ENCODE measurements around the gene PRH2.

PRH2 gene

DNA sequence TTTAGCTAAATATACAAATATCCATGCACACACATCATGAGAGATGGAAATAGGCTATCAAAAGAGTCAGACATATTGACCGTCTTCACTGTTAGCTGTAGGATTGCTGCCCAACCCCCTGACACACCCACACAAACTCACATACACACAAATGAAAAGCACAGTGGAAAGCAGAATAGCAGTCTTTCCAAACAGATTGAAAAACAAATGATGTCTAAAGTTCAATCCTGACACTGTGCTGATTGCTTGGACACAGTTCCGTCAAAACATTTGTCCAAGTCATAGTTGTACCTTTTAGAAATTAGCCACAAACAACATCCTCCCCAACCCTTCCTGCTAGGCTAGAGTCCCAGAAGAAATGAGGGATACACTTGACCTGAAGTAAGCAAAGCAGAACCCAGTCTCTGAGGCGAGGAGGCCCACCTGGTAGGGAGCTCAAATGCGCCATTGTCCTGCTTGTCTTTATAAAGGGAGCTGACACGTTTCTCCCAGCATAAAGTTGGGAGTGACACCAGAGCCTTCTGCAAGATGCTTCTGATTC, at the start of gene PRH2:
Gene PRH2 (plus strand): TSS at position 491 of the 541 bp plus-strand sequence. CDS start 38 bp downstream, at position 529.
- DNase-seq, result no peak

DNA sequence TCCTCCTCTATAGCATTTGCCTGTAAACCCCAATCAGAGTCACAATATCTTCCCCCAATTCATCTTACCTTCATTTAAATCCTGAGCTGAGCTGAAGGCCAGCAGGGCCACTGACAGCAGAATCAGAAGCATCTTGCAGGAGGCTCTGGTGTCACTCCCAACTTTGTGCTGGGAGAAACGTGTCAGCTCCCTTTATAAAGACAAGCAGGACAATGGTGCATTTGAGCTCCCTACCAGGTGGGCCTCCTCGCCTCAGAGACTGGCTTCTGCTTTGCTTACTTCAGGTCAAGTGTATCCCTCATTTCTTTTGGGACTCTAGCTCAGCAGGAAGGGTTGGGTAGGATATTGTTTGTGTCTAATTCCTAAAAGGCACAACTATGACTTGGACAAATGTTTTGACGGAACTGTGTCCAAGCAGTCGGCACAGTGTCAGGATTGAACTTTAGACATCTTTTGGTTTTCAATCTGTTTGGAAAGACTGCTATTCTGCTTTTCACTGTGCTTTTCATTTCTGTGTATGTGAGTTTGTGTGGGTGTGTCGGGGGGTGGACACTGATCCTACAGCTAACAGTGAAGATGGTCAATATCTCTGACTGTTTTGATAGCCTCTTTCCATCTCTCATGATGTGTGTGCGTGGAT, 44.8 kb upstream of the PRH2 start, which contains the start of gene PRH1:
Gene PRH1 (minus strand): TSS at position 170 of the 640 bp plus-strand sequence. CDS start 38 bp downstream, at position 132.
- no peak for DNase-seq

DNA sequence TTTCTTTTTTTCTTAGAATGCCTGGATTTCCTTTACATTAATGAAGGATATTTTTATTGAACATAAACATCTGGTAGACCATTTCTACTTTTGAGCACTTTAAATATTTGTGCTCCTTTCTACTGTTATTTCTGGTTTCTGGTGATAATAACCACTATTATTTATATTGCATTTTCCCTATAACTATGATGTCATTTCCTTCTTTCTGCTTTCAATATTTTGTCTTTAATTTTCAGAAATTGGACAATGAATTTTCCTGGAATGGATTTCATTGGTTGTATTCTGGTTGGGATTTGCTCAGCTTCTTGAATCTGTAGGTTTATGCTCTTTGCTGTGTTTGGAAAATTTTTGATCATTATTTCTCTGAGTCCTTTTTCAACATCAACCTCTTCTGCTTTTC, 39.8 kb upstream of the PRH2 start:
- no peak for DNase-seq

DNA sequence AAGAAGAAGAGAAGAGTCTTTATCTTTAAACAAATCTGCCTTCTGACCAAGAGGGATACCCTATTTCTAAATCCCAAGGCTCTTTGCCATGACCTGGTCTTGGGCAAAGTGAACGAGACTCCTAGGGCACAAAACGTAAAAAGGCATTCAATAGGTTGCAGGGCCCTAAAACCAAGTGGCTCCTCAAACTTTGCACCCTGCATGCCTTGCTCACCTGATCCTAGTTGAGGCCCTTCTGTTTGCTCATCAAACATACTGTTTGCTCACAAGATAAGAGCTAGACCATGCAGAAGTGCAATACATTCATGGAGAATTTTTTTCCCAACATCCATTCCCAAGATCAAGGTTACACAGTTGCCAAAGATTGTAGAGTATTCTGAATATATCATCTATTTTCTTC, 37.1 kb upstream of the PRH2 start:
- DNase-seq, result no peak

DNA sequence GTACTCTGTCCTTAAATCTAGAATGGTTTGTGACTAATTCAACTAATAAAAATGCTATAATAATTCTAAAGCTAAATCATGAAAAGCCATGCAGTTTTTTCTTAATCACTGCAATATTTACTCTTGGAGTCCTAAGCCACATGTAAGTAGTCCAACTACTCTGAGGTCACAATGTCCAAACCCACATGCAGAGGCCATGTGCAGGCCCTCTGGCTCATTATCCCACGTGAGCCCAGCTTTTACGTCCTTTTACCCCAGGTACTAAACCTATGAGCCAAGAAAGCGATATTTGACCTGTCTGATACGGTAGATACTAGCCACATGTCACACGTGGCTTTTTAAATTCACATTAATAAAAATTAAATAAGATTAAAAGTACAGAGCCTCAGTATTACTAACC, 32.2 kb upstream of the PRH2 start:
- DNase-seq, result no peak

DNA sequence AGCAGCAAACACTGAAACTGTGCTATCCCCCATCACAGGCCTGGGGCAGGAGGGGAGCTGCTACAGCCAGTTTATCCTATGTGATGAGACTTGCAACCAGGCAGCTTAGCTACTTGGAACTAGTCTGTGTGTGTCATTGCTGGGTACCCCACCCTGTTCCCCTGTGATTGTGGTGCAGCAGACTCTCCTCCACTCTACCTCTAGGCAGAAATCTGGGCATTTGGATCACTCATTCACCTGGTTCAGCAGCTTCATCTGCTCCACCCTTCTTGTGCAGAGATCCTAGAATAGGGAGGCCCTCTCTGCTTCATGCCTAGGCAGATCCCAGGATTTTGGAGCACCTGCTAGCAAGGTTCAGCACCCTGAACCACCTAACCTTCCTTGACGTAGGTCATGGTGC, 28.5 kb upstream of the PRH2 start:
- no peak for DNase-seq

DNA sequence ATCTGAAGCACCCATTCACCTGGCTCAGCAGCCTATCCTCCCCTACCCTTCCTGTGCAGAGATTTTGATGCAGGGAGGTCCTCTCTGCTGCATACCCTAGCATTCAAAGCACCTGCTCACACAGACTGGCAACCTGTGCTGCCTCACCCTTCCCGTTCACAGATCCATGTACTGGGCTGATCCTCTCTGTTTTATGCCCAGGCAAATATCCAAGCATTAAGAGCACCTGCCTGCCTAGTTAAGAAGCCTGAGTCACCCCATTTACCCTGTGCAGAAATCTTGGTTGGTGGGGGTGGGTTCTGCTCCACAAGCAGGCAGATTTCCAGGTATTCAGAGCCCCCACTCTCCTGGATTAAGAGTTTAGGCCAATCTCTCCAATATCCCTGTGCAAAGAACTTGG, 28.1 kb upstream of the PRH2 start:
- DNase-seq, result no peak

DNA sequence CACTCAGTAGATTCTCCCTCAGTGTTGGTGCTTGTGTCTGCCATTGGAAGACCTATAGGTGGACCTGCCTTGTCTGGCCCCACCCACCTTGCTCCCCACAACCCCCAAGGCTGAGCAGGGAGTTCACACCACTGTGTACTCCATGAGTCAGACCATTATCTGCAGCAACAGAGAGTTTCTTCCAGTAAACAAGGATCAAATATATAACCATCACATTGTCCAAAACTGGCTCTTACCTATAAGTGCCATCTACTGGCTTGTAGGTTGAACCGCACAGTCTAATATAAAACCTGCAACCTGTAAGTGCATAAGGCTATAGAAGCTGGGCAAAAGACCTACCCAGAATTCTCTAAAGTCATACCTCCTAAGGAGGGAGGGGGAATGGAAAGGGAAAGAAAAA, 27.6 kb upstream of the PRH2 start:
- DNase-seq, result no peak

DNA sequence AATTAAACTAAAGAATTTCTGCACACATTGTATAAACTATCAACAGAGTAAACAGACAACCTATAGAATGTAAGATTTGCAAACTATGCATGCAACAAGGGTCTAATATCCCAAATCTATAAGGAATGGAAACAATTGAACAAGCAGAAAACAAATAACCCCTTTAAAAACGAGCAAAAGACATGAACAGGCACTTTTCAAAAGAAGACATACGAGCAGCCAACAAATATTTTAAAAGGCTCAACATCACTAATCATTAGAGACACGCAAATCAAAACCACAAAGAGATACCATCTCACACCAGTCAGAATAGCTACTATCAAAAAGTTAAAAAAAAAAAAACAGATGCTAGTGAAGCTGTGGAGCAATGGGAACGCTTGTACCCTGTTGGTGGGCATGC, 24.4 kb upstream of the PRH2 start:
- no peak for DNase-seq

DNA sequence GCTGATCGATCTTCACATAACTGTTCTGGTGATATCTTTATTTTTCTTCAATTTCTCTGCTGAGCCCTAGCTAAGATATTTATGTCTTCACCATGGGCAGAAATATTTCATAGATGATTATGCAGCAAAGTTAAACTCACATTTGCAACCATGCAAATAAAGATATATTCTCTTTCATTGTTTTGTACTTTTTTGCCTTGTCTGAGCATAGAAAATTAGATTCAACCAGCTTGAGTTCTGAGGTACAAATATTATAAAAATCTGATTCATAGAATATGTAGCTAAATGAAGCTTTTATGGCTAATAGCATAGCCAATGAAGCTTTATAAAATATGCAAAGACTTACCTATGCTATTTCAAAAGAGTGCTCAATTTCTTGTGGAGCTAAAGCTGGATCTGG, 19.6 kb upstream of the PRH2 start, which contains the start of gene TAS2R13:
Gene TAS2R13 (minus strand): TSS at position 101 of the 400 bp plus-strand sequence. CDS start 264 bp downstream, outside the sequence.
- no peak for DNase-seq

DNA sequence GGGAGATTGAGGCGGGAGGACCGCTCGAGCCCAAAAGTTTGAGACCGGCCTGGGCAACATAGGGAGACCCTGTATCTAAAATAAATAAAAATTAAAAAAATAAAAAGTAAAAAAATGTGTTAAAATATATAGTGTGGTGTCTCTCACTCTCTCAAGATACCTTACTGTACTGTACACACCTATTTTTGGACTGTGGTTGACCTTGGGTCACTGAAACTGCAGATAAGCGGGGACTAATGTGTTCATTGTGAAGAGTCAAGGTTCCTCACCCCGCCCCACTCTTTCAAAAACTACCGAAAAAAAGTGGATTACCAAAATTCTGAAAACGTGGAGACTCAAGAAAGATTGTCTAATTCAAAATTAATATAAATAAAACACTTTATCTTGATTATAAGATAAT, 18.7 kb upstream of the PRH2 start:
- no peak for DNase-seq

DNA sequence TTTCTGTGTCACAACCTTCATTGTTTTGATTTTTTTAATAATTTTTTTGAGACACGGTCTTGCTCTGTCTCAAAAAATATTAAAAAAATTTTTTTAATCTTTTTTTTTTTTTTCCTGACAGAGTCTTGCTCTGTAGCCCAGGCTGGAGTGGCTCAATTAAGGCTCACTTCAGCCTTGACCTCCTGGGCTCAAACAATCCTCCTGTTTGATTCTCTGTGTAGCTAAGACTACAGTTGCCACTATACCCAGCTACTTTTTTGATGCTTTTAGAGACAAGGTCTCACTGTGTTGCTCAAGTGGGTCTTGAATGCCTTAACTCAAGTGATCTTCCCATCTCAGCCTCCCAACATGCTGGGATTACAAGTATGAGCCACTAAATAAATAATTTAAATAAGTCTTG, 9.2 kb upstream of the PRH2 start:
- DNase-seq, result no peak

DNA sequence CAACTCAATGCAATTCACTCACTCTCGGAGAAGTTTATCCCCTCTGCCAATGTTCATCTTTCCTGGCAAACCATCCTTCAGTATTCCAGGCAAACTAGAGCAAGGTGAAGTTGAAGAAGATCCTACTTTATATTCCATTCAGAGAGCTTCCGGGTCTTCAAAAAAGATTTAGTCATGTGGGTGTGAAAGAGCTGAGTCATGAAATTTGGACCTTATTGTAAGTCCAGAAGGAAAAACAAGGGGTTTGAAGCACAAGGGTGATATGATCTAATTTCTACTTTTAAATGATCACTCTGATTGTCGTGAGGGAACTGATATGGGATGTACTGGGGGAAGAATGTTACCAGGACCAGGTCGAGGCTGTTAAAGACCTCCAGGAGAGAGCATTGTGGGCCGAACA, 2.8 kb upstream of the PRH2 start:
- no peak for DNase-seq

DNA sequence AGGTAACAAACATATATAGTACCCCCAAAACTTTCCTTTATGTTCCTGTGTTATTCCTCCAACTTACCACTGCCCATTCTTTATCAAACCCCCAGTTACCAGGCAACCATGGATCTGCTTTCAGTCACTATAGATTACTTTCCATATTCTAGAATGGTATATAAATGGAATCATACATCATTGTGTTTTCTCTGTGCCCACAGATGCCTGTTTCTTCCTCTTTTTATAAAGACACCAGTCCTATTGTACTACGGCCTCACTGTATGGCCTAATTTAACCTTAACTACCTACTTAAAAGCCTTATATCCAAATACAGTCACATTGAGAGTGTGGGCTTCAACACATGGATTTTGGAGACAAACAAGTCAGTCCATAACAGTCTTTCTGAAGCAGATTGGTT, 7.5 kb downstream of the PRH2 start:
- DNase-seq, result no peak

DNA sequence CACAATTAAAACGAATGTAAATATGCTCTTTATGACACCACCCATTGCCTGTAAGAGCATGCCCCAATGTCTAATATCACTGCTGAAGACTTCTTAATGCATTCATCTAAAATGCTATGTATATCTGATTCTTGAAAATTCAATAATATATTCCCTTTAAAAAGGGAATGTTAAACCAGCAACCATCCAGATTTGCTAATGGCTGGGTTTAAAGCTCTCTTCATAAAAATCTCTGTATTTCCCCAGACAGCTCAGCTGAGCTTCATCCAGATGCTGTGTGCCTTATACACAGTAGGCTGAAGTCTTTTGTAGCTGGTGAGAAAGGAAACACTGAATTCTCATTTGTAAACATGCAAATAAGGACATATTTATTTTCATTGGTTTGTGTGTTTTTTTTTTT, 10.1 kb downstream of the PRH2 start, which contains the start of gene TAS2R14:
Gene TAS2R14 (minus strand): TSS at position 101 of the 400 bp plus-strand sequence. CDS start 56 bp downstream, at position 45.
- DNase-seq, result no peak

DNA sequence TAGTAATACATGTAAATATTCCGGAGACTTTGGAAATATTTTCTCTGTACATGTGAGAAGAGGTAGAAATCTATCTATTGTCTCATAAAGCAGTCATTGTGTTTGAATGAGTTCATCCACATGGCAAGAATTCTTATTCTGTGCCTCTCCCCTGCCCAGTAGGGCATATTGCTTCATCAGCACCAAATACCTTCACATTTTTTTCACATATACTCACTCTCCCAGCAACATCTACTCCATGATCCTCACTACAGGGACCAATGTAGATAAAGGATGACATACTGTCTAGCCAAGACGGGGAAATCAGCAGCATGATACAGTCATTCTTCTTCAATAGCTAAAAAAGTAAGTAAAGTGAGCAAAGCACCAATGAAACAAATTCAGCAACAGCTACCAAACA, 11.4 kb downstream of the PRH2 start:
- DNase-seq, result no peak

DNA sequence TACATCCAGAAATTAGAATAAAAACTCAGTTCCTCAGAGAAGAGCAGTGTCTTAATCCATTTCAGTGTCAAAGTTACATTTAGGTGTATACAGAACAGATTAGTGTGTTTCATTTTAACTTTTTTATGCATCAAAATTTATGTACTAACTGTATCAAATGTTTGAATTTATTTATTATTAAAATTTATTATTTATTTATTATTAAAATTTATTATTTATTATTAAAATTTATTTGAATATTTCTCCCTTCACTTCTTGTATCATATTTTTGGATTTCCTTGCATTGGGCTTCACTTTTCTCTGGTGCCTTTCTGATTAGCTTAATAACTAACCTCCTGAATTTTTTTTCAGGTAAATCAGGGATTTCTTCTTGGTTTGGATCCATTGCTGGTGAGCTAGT, 12.3 kb downstream of the PRH2 start:
- no peak for DNase-seq

DNA sequence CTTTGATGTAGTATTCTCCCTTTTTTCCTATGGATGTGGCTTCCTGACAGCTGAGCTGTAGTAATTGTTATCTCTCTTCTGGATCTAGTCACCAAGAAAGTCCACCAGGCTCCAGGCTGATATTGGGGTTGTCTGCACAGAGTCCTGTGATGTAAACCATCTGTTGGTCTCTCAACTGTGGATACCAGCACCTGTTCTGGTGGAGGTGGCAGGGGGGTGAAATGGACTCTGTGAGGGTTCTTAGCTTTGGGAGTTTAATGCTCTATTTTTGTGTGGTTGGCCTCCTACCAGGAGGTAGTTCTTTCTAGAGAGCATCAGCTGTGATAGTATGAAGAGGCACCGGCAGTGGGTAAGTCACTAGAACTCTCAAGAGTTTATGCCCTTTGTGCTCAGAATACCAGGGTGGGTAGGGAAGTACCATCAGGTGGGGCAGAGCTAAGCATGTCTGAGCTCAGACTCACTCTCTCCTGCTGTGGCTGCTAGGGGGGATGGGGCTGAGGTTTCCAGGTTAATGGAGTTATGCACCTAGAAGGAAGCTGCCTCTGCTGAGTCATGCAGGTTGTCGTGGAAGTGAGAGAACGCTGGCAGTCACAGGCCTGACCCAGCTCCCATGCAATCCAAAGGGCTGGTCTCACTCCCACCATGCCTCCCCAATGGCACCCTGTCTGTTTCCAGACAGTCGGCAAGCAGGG, 13.0 kb downstream of the PRH2 start:
- no peak for DNase-seq

DNA sequence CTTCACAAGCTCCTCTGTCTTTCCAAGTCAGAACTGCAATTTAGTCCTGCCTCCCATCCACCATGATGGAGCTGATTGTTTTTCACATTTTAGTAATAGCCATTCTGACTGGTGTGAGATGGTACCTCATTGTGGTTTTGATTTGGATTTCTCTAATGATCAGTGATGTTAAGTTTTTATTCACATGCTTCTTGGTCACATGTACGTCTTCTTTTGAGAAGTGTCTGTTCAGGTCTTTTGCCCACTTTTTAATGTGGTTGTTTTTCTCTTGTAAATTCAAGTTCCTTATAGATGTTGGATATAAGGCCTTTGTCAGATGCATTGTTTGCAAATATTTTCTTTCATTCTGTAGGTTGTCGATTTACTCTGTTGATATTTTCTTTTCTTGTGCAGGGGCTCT, 14.1 kb downstream of the PRH2 start:
- DNase-seq, result no peak

DNA sequence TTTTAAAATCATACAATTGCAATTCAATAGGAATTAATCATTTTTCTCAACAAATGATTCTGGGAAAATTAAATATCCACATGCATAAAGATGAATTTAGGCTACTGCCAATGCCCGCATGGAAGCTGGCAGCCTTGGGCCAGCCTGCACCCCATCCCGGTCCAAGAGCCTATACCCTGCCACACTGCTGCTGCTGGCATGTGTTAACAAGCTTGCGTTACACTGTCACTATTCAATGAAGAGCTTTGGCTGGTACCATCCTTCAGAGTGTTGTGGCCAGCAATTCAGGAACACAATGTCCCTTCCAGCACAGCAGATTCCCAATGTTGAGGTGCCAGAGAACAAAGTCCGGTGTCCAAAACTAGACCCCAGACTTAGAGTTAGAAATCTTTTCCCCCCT, 23.6 kb downstream of the PRH2 start:
- DNase-seq, result no peak

DNA sequence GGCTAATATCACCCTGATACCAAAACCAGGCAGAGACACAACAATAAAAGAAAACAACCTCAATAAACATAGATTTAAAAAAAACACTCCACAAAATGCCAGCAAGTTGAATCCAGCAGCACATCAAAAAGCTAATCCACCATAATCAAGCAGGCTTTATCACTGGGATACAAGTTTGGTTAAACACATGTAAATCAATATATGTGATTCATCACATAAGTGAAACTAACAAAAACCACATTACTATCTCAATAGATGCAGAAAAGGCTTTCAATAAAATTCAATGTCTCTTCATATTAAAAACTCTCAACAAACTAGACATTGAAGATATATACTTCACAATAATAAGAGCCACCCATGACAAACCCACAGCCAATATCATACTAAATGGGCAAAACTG, 27.0 kb downstream of the PRH2 start:
- DNase-seq, result no peak

DNA sequence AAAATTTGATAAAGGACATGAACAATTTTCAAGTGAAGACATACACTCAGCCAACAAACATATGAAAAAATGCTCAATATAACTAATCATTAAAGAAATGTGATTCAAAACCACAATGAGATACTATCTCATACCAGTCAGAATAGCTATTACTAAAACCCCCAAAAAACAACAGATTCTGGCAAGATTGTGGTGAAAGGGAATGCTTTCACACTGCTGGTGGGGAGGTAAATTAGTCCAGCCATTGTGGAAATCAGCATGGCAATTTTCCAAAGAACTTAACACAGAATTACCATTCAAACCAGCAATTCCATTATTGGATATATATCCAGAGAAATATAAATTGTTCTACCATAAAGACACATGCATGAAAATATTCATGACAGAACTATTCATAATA, 28.7 kb downstream of the PRH2 start:
- no peak for DNase-seq

DNA sequence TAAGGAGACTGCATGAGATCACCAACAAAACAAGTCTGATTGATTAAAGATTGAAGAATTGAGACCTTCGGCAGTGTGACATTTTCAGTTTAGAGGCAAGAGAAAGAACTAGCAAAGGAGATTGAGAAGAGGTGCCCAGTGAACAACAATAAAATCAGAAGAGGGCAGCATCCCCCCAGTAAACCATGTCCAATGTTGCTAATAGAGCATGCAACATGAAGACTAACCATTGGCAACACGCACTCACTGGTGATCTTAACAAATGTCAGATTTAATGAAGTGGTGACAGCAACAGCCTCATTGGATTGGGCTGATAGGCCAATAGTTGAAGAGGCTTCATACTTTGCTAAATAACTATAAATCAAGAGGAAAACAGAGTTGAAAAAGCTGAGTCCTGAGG, 30.8 kb downstream of the PRH2 start:
- no peak for DNase-seq

DNA sequence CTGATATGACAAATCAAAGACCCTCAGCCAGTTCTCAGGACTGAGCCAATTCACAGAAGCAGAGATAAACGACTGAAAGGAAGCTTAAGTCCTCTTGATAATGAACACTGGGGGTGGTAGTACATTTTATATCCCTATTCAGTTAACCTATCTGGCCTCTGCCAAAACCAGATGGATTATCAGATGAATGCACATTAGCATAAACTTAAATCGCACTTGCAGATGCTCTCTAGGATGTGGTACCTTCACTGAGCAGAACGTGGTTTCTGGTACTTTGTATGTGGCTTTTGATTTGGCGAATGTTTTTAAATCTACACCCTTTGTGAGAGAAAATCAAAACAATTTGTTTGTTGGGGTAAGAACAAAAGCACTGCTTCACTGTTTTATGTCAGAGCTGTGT, 31.2 kb downstream of the PRH2 start:
- no peak for DNase-seq

Data from activated naive CD4-positive, alpha-beta T cell treated with Interleukin-2 at 50 U/mL for 16 hours (primary cell).